Thoracic aorta (tissue), 2 donors: ENCODE measurements around the gene GATA5. TPM values are rescaled to one million over a fixed set of nuclear protein-coding genes. Genes with fewer than 3 reads are reported as not detected.

Experiments
- ATAC-seq: fragments of 150-250 bp; one replicate; pipeline ENCODE4 v1.8.0; 2017; ENCODE audit warnings: low read depth; ENCODE audit not compliant: insufficient number of reproducible peaks, low FRiP score
- DNase-seq: peaks from one replicate; pipeline ENCODE4 v3.0.0-alpha.2; 2020; ENCODE audit warnings: low spot score
- H3K27ac ChIP-seq, 2 donors: fragments of 200-600 bp; sonication (generic); 1 replicate in 1 of 2; 2 replicates in 1 of 2; pipeline ENCODE4 v1.5.1; 2016; ENCODE audit warnings: mild to moderate bottlenecking in 2 of 2, moderate library complexity in 2 of 2
- H3K27me3 ChIP-seq: fragments of 200-600 bp; sonication (generic); replicated peaks from 2 replicates; pipeline ENCODE4 v1.6.0; 2016; ENCODE audit warnings: mild to moderate bottlenecking; ENCODE audit not compliant: insufficient read depth
- H3K36me3 ChIP-seq: fragments of 200-600 bp; sonication (generic); one replicate; pipeline ENCODE4 v1.5.1; 2016
- H3K4me1 ChIP-seq, 2 donors: fragments of 200-600 bp; sonication (generic); 1 replicate in 1 of 2; 2 replicates in 1 of 2; pipeline versions ENCODE4 v1.5.1 to v1.6.0; 2016; ENCODE audit warnings: low read depth in 2 of 2, mild to moderate bottlenecking in 1 of 2; ENCODE audit not compliant: control insufficient read depth in 1 of 2
- H3K4me3 ChIP-seq: fragments of 200-600 bp; sonication (generic); 2 replicates; pipeline ENCODE4 v1.5.1; 2016; ENCODE audit warnings: mild to moderate bottlenecking
- H3K9me3 ChIP-seq: fragments of 200-600 bp; sonication (generic); 2 replicates; pipeline ENCODE4 v1.5.1; 2016
- CTCF ChIP-seq: fragments of 200-600 bp; sonication (generic); IDR thresholded peaks from one replicate; pipeline ENCODE4 v1.5.1; 2019; ENCODE audit warnings: antibody characterized with exemption
- total RNA-seq, 2 donors: library from RNA; depleted of rRNA; stranded (reverse); fragments of >200 nt; gene quantifications; one replicate each; pipeline versions ENCODE4 v1.1.0 to v1.2.3, GENCODE V29; 2016

The GATA5 gene
- total RNA-seq, 2 donors from 2014 or later: 0.27 TPM; not detected in 1

GRCh38 chr20:62437496-62437895 lies 38.3 kb downstream of the GATA5 start:
- DNase-seq (no peak), ATAC-seq (no peak)
- no peak for TF ChIP-seq CTCF
- Histone ChIP-seq H3K4me1 (peaks cover 9 to 23% of the 10 kb centered on the region in 2 donors), H3K36me3 (no peaks in the 10 kb centered on the region), H3K4me3 (no peak overlapping the region), H3K27me3 (no peaks in the 10 kb centered on the region), H3K27ac (no peak overlapping the region), H3K9me3 (no peaks in the 10 kb centered on the region)

- no peak overlapping the region for H3K4me3 ChIP-seq
- TF ChIP-seq CTCF: no peak
- DNase-seq: no peak
Measured at GRCh38 chr20:62436692-62437091, 39.1 kb downstream of the GATA5 start.

GRCh38 chr20:62433658-62434497 lies 41.9 kb downstream of the GATA5 start:
- no peaks in the 10 kb centered on the region for H3K27me3 ChIP-seq
- TF ChIP-seq CTCF: no peak
- H3K9me3 ChIP-seq: no peaks in the 10 kb centered on the region
- peak overlapping the region; percentile 56 for H3K4me3 ChIP-seq
- H3K36me3 ChIP-seq: no peaks in the 10 kb centered on the region
- ATAC-seq (no peak), DNase-seq (no peak)
- peak overlapping the region in 1 of 2 donors; percentile 51 for H3K27ac ChIP-seq
- H3K4me1 ChIP-seq: peaks cover 9 to 23% of the 10 kb centered on the region in 2 donors

More at GRCh38 chr20:62436692-62437091, 39.1 kb downstream of the GATA5 start:
- Histone ChIP-seq H3K9me3 (no peaks in the 10 kb centered on the region), H3K27ac (no peak overlapping the region), H3K4me1 (peaks cover 9 to 23% of the 10 kb centered on the region in 2 donors), H3K27me3 (no peaks in the 10 kb centered on the region), H3K36me3 (no peaks in the 10 kb centered on the region)
- no peak for ATAC-seq

GRCh38 chr20:62430866-62431447 lies 44.8 kb downstream of the GATA5 start:
- Histone ChIP-seq H3K36me3 (no peaks in the 10 kb centered on the region), H3K27me3 (no peaks in the 10 kb centered on the region), H3K4me3 (no peak overlapping the region), H3K9me3 (no peaks in the 10 kb centered on the region), H3K27ac (no peak overlapping the region), H3K4me1 (peaks cover 9 to 17% of the 10 kb centered on the region in 2 donors)
- ATAC-seq (no peak), DNase-seq (no peak)
- no peak for TF ChIP-seq CTCF

- Histone ChIP-seq H3K4me3 (no peak overlapping the region), H3K27me3 (no peaks in the 10 kb centered on the region), H3K36me3 (no peaks in the 10 kb centered on the region), H3K4me1 (peaks cover 9 to 17% of the 10 kb centered on the region in 2 donors), H3K9me3 (no peaks in the 10 kb centered on the region), H3K27ac (no peak overlapping the region)
- ATAC-seq (no peak), DNase-seq (no peak)
- no peak for TF ChIP-seq CTCF
Measured at GRCh38 chr20:62430311-62430853, 45.4 kb downstream of the GATA5 start.
